Naive thymus-derived CD8-positive, alpha-beta T cell (primary cell): ENCODE results near the gene APEH. TPM values are rescaled to one million over a fixed set of nuclear protein-coding genes. Genes with fewer than 3 reads are reported as not detected.

Experiments
- ATAC-seq, 2 donors: fragments of 150-1000 bp; cut with Tn5 transposase in 1 of 2; sonication (Bioruptor Pico), chemical (Tn5 transposase) in 1 of 2; 1 replicate in 1 of 2; 2 replicates in 1 of 2; pipeline ENCODE4 v1.10.0; 2021; ENCODE audit warnings: mild to moderate bottlenecking in 2 of 2, moderate library complexity in 2 of 2
- POLR2A ChIA-PET: fragments of 350-600 bp; sonication (Branson Sonifier 250); formaldehyde crosslinking; loops from one replicate; lab custom pipeline; 2021; ENCODE audit warnings: antibody characterized with exemption; lab: Charles Lee
- DNase-seq, 10 donors: peaks; one replicate each; pipeline versions ENCODE4 v3.0.0 to v3.0.0-alpha.2; 2020 to 2022
- H3K27ac Mint-ChIP-seq, 10 donors: one replicate each; pipeline ENCODE4 v1.8.0; 2020 to 2022; ENCODE audit warnings: mild to moderate bottlenecking in 10 of 10, mixed read lengths in 10 of 10, moderate library complexity in 4 of 10, inconsistent platforms in 1 of 10
- H3K27me3 Mint-ChIP-seq, 5 donors: one replicate each; pipeline ENCODE4 v1.8.0; 2021 to 2022; ENCODE audit warnings: mixed read lengths in 5 of 5
- H3K36me3 Mint-ChIP-seq, 3 donors: one replicate each; pipeline ENCODE4 v1.8.0; 2020 to 2022; ENCODE audit warnings: mixed read lengths in 3 of 3, mild to moderate bottlenecking in 2 of 3, inconsistent platforms in 1 of 3
- H3K4me1 Mint-ChIP-seq, 4 donors: one replicate each; pipeline ENCODE4 v1.8.0; 2021 to 2022; ENCODE audit warnings: mixed read lengths in 4 of 4
- H3K4me3 Mint-ChIP-seq, 10 donors: one replicate each; pipeline ENCODE4 v1.8.0; 2020 to 2022; ENCODE audit warnings: mild to moderate bottlenecking in 10 of 10, mixed read lengths in 10 of 10, moderate library complexity in 6 of 10, inconsistent platforms in 1 of 10
- H3K9me3 Mint-ChIP-seq, 9 donors: one replicate each; pipeline ENCODE4 v1.8.0; 2020 to 2022; ENCODE audit warnings: mixed read lengths in 9 of 9, mild to moderate bottlenecking in 3 of 9, inconsistent platforms in 1 of 9, moderate library complexity in 1 of 9
- polyA plus RNA-seq, 3 donors: library from polyadenylated mRNA; unstranded; fragments of 300-500 nt; fragmentation: Illumina TruSeq; gene quantifications; one replicate each; pipeline ENCODE4 v1.2.3, GENCODE V29; 2021
- total RNA-seq, 8 experiments: library from RNA in 2 of 8; stranded (reverse) in 2 of 8; gene quantifications; one replicate each; pipeline ENCODE4 v1.2.3 and lab custom pipeline; 2021 to 2026

APEH gene
- total and polyA plus RNA-seq, 5 experiments from 2014 or later = 105 to 139 (median 131) TPM

GRCh38 chr3:49713336-49714105 lies 39.4 kb downstream of the APEH start:
- DNase-seq (peak in 1 of 10 donors; percentile 36), ATAC-seq (no peak)
- Mint-ChIP-seq H3K4me3 (no peak overlapping the region), H3K27ac (peak overlapping the region in 1 of 10 donors; percentile 55), H3K4me1 (peaks cover 10 to 35% (median 23%) of the 10 kb centered on the region in 4 donors), H3K27me3 (no peaks in the 10 kb centered on the region), H3K9me3 (no peaks in the 10 kb centered on the region), H3K36me3 (peaks cover 0 to 3% (median 0%) of the 10 kb centered on the region in 3 donors)
- POLR2A ChIA-PET = interaction anchor here (1.3 to 1.5 kb wide), 2 partner anchors 9 to 11 kb away, joined by 4 to 6 read pairs; partner anchors contain the start of gene GMPPB

- H3K4me3 Mint-ChIP-seq = peak overlapping the region in 2 of 10 donors; percentile 37 to 58
- peak overlapping the region in 3 of 10 donors; percentile 53 to 71 (median 70) for H3K27ac Mint-ChIP-seq
- no peak for ATAC-seq
- POLR2A ChIA-PET = interaction anchor here (0.8 to 1.5 kb wide), 3 partner anchors 8 to 13 kb away, joined by 3 to 4 read pairs (median 3); no protein-coding TSS in a partner anchor
- no peaks in the 10 kb centered on the region for H3K27me3 Mint-ChIP-seq
- H3K9me3 Mint-ChIP-seq = no peaks in the 10 kb centered on the region
- peaks cover 15 to 47% (median 36%) of the 10 kb centered on the region in 4 donors for H3K4me1 Mint-ChIP-seq
- no peak for DNase-seq
- peaks cover 0 to 3% (median 0%) of the 10 kb centered on the region in 3 donors for H3K36me3 Mint-ChIP-seq
These were observed 40.8 kb downstream of the APEH start for GRCh38 chr3:49714728-49715550.

DNA sequence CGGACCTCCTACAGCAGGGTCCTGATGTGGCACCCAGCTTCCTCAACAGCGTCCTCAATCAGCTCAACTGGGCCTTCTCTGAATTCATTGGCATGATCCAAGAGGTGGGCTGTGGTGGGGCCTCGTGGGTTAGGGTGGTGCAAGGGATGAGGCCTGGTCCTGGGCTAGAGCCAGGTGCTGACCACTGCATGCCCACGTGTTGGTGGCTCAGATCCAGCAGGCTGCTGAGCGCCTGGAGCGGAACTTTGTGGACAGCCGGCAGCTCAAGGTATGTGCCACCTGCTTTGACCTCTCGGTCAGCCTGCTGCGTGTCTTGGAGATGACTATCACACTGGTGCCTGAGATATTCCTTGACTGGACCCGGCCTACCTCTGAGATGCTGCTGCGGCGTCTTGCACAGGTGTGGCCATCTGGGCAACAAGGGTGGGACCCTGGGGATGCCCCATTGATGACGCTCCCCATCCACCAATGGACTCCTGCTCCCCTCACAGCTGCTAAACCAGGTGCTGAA lies 41.5 kb downstream of the APEH start:
- peaks cover 15 to 52% (median 39%) of the 10 kb centered on the region in 4 donors for H3K4me1 Mint-ChIP-seq
- no peaks in the 10 kb centered on the region for H3K9me3 Mint-ChIP-seq
- no peak overlapping the region for H3K4me3 Mint-ChIP-seq
- H3K36me3 Mint-ChIP-seq = peaks cover 0 to 3% (median 0%) of the 10 kb centered on the region in 3 donors
- POLR2A ChIA-PET = interaction anchor here (1.0 to 1.5 kb wide), 2 partner anchors 9 to 12 kb away, joined by 3 to 4 read pairs; no protein-coding TSS in a partner anchor
- no peak for DNase-seq
- no peaks in the 10 kb centered on the region for H3K27me3 Mint-ChIP-seq
- no peak overlapping the region for H3K27ac Mint-ChIP-seq
- no peak for ATAC-seq

DNA sequence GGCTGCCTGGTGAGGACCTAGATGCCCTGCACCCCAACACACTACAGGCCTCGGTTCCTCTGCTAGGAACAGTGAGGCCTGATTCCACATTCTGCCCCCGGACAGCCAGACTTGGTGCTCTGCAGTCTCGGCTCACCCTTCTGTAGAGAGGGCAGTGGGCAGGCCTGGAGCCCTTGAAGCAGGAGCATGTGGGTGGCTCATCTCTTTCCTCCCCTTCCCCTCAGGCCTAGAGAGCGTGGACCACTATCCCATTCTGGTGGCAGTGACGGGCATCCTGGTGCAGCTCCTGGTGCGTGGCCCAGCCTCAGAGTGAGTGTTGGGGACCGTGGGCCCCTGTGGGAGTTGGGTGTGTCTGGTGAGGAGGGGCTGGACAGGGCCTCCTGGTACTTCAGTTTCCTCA lies 42.0 kb downstream of the APEH start:
- no peak for ATAC-seq
- POLR2A ChIA-PET = interaction anchor here (1.5 kb wide), 1 partner anchor 11 kb away, joined by 4 read pairs; no protein-coding TSS in a partner anchor
- Mint-ChIP-seq H3K4me1 (peaks cover 19 to 56% (median 41%) of the 10 kb centered on the region in 4 donors), H3K36me3 (peaks cover 0 to under 1% (median 0%) of the 10 kb centered on the region in 3 donors), H3K27me3 (no peaks in the 10 kb centered on the region), H3K9me3 (no peaks in the 10 kb centered on the region), H3K4me3 (peak overlapping the region in 1 of 10 donors; percentile 7), H3K27ac (peak overlapping the region in 1 of 10 donors; percentile 43)
- DNase-seq = no peak

GRCh38 chr3:49716691-49717210 lies 42.6 kb downstream of the APEH start:
- H3K36me3 Mint-ChIP-seq = no peaks in the 10 kb centered on the region
- no peaks in the 10 kb centered on the region for H3K9me3 Mint-ChIP-seq
- DNase-seq (no peak), ATAC-seq (no peak)
- POLR2A ChIA-PET = no interaction called here
- H3K27me3 Mint-ChIP-seq = no peaks in the 10 kb centered on the region
- peaks cover 15 to 53% (median 38%) of the 10 kb centered on the region in 4 donors for H3K4me1 Mint-ChIP-seq
- no peak overlapping the region for H3K4me3 Mint-ChIP-seq
- no peak overlapping the region for H3K27ac Mint-ChIP-seq

GRCh38 chr3:49717211-49717958 lies 43.2 kb downstream of the APEH start:
- ATAC-seq (no peak), DNase-seq (no peak)
- Mint-ChIP-seq H3K4me1 (peaks cover 15 to 50% (median 36%) of the 10 kb centered on the region in 4 donors), H3K4me3 (peak overlapping the region in 7 of 10 donors; percentile 22 to 93 (median 39)), H3K9me3 (no peaks in the 10 kb centered on the region), H3K36me3 (no peaks in the 10 kb centered on the region), H3K27ac (peak overlapping the region in 1 of 10 donors; percentile 63), H3K27me3 (no peaks in the 10 kb centered on the region)
- POLR2A ChIA-PET = interaction anchor here (0.5 to 0.9 kb wide), 2 partner anchors 48 to 86 kb away, joined by 3 to 4 read pairs; partner anchors contain the start of gene INKA1

DNA sequence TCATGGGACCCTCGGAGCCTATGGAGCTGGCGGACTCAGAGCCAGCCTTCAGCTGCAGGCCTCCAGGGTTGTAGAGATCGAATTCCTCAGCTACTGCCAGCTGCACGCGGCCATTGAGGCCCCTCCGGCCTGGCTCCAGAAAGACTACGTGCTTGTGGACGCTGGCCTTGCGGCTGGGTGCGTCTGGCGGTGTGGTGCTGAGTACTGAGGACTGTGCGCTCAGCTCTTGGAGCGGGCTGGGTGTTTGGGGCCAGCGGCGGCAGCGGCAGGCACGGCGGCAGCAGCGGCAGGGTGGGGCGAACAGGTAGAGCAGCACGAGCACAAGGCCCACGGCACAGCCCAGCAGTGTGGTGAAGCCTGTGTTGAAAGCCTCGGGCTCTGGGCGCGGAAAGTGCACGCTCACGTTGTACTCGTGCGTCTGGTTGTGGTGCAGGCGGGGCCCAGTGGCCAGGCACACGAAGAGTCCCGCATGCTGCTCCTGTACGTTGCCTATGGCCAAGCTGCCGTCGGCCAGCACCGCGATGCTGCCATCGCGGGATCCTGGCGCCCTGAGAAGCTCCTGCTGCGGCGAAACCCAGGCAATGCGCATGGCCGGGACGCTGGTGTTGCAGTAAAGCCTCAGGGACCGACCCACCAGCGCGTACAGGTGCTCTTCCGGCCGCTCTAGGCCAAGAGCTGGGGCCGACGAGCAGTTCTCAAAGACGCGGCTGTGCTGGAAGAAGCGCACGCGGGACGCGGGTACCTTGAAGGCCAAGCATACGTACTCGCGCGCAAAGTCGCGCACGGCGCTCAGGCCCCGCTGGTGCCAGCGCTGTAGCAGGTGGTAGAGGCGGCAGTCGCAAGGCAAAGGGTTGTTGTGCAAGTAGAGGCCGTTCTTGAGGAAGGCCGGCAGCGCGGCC lies 44.1 kb downstream of the APEH start:
- H3K9me3 Mint-ChIP-seq = no peaks in the 10 kb centered on the region
- H3K27me3 Mint-ChIP-seq = no peaks in the 10 kb centered on the region
- peaks cover 20 to 49% (median 38%) of the 10 kb centered on the region in 4 donors for H3K4me1 Mint-ChIP-seq
- H3K4me3 Mint-ChIP-seq = peak overlapping the region; percentile 89 to 95 (median 92)
- no peaks in the 10 kb centered on the region for H3K36me3 Mint-ChIP-seq
- no peak for DNase-seq
- POLR2A ChIA-PET = interaction anchor here (0.9 to 1.7 kb wide), 4 partner anchors 68 to 222 kb away, joined by 3 to 9 read pairs (median 4); partner anchors contain the start of genes INKA1, IP6K1 and RBM6
- ATAC-seq = no peak
- H3K27ac Mint-ChIP-seq = peak overlapping the region in 7 of 10 donors; percentile 60 to 96 (median 84)

GRCh38 chr3:49718858-49719213 lies 44.7 kb downstream of the APEH start:
- H3K4me3 Mint-ChIP-seq = peak overlapping the region; percentile 89 to 95 (median 92)
- peaks cover 22 to 49% (median 39%) of the 10 kb centered on the region in 4 donors for H3K4me1 Mint-ChIP-seq
- H3K27me3 Mint-ChIP-seq = no peaks in the 10 kb centered on the region
- POLR2A ChIA-PET = interaction anchor here (0.8 to 1.7 kb wide), 10 partner anchors 12 to 221 kb away, joined by 3 to 9 read pairs (median 4); partner anchors contain the start of genes INKA1, IP6K1, RBM6 and UBA7
- peak overlapping the region in 9 of 10 donors; percentile 72 to 97 (median 93) for H3K27ac Mint-ChIP-seq
- no peaks in the 10 kb centered on the region for H3K36me3 Mint-ChIP-seq
- DNase-seq (no peak), ATAC-seq (no peak)
- H3K9me3 Mint-ChIP-seq = no peaks in the 10 kb centered on the region

DNA sequence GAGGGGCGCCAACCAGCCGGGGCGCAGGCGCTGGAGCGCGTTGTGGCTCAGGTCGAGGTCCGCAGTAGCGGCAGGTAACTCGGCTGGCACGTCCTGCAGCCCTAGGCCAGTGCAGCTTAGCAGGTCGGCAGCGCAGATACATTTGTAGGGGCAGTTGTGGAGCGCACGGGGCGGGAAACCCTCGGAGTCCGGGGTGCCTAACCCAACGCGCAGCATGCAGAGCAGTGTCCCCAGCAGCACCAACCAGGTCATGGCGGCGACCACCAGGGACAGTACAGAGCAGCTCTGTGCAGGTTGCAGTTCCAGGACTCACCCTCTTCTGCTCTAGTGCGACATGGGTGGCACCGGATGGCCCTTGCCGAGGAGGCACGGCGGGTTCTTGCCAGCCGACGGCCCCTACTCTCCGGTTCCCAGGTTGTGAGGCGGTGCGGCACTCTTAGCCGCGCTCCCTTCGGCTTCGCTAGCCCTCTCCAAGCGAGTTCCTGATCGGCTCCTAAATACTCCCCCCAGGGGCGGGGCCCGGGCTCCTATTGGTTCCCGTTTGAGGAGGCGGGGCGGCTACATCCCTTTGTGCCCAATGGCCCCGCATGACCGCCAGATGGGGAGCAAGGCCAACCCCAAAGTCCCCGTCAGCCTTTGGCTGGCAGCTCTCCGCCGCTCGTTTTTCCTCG lies 45.2 kb downstream of the APEH start, which contains the start of gene AMIGO3:
AMIGO3 (minus strand) TSS at position 471 of the 671 bp plus-strand sequence; CDS start at position 252, 219 bp downstream.
- H3K9me3 Mint-ChIP-seq = no peaks in the 10 kb centered on the region
- peak within 1 kb of the TSS; percentile 84 to 97 (median 94) for H3K27ac Mint-ChIP-seq
- H3K27me3 Mint-ChIP-seq = no peaks in the 10 kb centered on the region
- H3K4me3 Mint-ChIP-seq = peak within 1 kb of the TSS; percentile 89 to 95 (median 92)
- POLR2A ChIA-PET = interaction anchor here (0.7 to 1.7 kb wide), 14 partner anchors 13 to 574 kb away, joined by 3 to 9 read pairs (median 4); partner anchors contain the start of genes INKA1, IP6K1, RBM6 and UBA7
- ATAC-seq = peak; percentile 77 to 82
- DNase-seq = peak; percentile 83 to 95 (median 88)
- peaks cover 22 to 48% (median 43%) of the 10 kb centered on the region in 4 donors for H3K4me1 Mint-ChIP-seq
- no peaks in the 10 kb centered on the region for H3K36me3 Mint-ChIP-seq
